Liver (tissue), 3 donors: ENCODE results near the gene PCDHGC5.

Experiments
- EGR1 ChIP-seq, 2 donors: IDR thresholded peaks; 2 replicates each; pipeline ENCODE4 v1.6.1; 2016 to 2018; ENCODE audit warnings: antibody characterized with exemption in 2 of 2, low read depth in 2 of 2
- FOXA1 ChIP-seq: IDR thresholded peaks from 2 replicates; pipeline ENCODE4 v1.6.1; 2016; ENCODE audit warnings: antibody characterized with exemption
- GABPA ChIP-seq, 2 donors: IDR thresholded peaks in 1 of 2; conservative IDR thresholded peaks in 1 of 2; 2 replicates each; pipeline ENCODE4 v1.6.1; 2016; ENCODE audit warnings: antibody characterized with exemption in 2 of 2, mild to moderate bottlenecking in 1 of 2, moderate library complexity in 1 of 2
- JUND ChIP-seq, 2 donors: IDR thresholded peaks; 2 replicates each; pipeline ENCODE4 v1.6.1; 2016; ENCODE audit warnings: antibody characterized with exemption in 2 of 2
- RXRA ChIP-seq, 2 donors: IDR thresholded peaks; 2 replicates each; pipeline ENCODE4 v1.6.1; 2017 to 2018; ENCODE audit warnings: antibody characterized with exemption in 2 of 2, mild to moderate bottlenecking in 1 of 2
- SP1 ChIP-seq: IDR thresholded peaks from 2 replicates; pipeline ENCODE4 v1.6.1; 2018; ENCODE audit warnings: antibody characterized with exemption, mild to moderate bottlenecking
- TAF1 ChIP-seq: conservative IDR thresholded peaks from 2 replicates; pipeline ENCODE4 v1.6.1; 2016; ENCODE audit warnings: antibody characterized with exemption, mild to moderate bottlenecking
- YY1 ChIP-seq: IDR thresholded peaks from 2 replicates; pipeline ENCODE4 v1.6.1; 2016; ENCODE audit warnings: antibody characterized with exemption, mild to moderate bottlenecking
- TF ChIP-seq, protein P1 (sequence below): IDR thresholded peaks from 2 replicates; pipeline ENCODE4 v1.6.1; 2016; ENCODE audit warnings: antibody characterized with exemption, mild to moderate bottlenecking
- TF ChIP-seq, protein P2 (sequence below): fragments of 150-350 bp; IDR thresholded peaks from 2 replicates; pipeline ENCODE4 v1.5.1; 2017; ENCODE audit warnings: improper control_type of control experiment, low read depth, low read length; ENCODE audit not compliant: missing input control
- TF ChIP-seq, protein P3 (sequence below): IDR thresholded peaks from 2 replicates; pipeline ENCODE4 v1.6.1; 2016; ENCODE audit warnings: antibody characterized with exemption
- TF ChIP-seq, protein P4 (sequence below): IDR thresholded peaks from 2 replicates; pipeline ENCODE4 v1.6.1; 2016; ENCODE audit warnings: antibody characterized with exemption
- TF ChIP-seq, protein P5 (sequence below): IDR thresholded peaks from 2 replicates; pipeline ENCODE4 v1.6.1; 2016; ENCODE audit warnings: antibody characterized with exemption
- donor health status: healthy.
- donor health status: healthy.

DNA sequence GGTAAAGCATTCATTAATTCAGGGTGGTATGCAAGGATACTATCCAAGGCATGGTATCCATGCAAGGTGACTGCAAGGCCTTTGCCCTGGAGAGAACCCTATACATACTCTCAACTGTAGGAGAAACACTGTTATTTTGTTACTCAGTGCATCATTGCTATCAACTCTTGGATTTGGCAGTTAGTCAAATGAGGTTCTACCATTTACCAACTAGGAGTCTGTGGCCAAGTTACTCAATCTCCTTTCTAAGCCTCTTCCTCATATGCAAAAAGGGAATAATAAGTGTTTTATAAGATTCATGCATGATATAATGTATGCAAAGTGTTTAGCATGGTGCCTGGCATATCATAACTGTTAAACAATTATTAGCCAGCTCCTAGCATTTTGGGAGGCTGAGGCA is 9.1 kb upstream of the PCDHGC5 start:
- TF ChIP-seq, protein P1, sequence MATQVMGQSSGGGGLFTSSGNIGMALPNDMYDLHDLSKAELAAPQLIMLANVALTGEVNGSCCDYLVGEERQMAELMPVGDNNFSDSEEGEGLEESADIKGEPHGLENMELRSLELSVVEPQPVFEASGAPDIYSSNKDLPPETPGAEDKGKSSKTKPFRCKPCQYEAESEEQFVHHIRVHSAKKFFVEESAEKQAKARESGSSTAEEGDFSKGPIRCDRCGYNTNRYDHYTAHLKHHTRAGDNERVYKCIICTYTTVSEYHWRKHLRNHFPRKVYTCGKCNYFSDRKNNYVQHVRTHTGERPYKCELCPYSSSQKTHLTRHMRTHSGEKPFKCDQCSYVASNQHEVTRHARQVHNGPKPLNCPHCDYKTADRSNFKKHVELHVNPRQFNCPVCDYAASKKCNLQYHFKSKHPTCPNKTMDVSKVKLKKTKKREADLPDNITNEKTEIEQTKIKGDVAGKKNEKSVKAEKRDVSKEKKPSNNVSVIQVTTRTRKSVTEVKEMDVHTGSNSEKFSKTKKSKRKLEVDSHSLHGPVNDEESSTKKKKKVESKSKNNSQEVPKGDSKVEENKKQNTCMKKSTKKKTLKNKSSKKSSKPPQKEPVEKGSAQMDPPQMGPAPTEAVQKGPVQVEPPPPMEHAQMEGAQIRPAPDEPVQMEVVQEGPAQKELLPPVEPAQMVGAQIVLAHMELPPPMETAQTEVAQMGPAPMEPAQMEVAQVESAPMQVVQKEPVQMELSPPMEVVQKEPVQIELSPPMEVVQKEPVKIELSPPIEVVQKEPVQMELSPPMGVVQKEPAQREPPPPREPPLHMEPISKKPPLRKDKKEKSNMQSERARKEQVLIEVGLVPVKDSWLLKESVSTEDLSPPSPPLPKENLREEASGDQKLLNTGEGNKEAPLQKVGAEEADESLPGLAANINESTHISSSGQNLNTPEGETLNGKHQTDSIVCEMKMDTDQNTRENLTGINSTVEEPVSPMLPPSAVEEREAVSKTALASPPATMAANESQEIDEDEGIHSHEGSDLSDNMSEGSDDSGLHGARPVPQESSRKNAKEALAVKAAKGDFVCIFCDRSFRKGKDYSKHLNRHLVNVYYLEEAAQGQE, result no peak
- TF ChIP-seq, protein P2, sequence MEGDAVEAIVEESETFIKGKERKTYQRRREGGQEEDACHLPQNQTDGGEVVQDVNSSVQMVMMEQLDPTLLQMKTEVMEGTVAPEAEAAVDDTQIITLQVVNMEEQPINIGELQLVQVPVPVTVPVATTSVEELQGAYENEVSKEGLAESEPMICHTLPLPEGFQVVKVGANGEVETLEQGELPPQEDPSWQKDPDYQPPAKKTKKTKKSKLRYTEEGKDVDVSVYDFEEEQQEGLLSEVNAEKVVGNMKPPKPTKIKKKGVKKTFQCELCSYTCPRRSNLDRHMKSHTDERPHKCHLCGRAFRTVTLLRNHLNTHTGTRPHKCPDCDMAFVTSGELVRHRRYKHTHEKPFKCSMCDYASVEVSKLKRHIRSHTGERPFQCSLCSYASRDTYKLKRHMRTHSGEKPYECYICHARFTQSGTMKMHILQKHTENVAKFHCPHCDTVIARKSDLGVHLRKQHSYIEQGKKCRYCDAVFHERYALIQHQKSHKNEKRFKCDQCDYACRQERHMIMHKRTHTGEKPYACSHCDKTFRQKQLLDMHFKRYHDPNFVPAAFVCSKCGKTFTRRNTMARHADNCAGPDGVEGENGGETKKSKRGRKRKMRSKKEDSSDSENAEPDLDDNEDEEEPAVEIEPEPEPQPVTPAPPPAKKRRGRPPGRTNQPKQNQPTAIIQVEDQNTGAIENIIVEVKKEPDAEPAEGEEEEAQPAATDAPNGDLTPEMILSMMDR, result no peak
- TF ChIP-seq JUND (IDR thresholded peaks at IDR 0.05), result no peak
- no peak for TF ChIP-seq YY1
- TF ChIP-seq EGR1 (IDR thresholded peaks at IDR 0.05; ENCODE audit: low read depth in 2 of 2), result no peak
- TF ChIP-seq, protein P3, sequence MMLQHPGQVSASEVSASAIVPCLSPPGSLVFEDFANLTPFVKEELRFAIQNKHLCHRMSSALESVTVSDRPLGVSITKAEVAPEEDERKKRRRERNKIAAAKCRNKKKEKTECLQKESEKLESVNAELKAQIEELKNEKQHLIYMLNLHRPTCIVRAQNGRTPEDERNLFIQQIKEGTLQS, result no peak
- no peak for TF ChIP-seq RXRA (IDR thresholded peaks at IDR 0.05)
- no peak for TF ChIP-seq FOXA1
- TF ChIP-seq, protein P4, sequence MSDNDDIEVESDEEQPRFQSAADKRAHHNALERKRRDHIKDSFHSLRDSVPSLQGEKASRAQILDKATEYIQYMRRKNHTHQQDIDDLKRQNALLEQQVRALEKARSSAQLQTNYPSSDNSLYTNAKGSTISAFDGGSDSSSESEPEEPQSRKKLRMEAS, result no peak
- no peak for TF ChIP-seq GABPA (IDR thresholded peaks at IDR 0.05 in 1 of 2, conservative IDR thresholded peaks at IDR 0.05 in 1 of 2)
- TF ChIP-seq TAF1, result no peak
- TF ChIP-seq SP1, result no peak
- TF ChIP-seq, protein P5, sequence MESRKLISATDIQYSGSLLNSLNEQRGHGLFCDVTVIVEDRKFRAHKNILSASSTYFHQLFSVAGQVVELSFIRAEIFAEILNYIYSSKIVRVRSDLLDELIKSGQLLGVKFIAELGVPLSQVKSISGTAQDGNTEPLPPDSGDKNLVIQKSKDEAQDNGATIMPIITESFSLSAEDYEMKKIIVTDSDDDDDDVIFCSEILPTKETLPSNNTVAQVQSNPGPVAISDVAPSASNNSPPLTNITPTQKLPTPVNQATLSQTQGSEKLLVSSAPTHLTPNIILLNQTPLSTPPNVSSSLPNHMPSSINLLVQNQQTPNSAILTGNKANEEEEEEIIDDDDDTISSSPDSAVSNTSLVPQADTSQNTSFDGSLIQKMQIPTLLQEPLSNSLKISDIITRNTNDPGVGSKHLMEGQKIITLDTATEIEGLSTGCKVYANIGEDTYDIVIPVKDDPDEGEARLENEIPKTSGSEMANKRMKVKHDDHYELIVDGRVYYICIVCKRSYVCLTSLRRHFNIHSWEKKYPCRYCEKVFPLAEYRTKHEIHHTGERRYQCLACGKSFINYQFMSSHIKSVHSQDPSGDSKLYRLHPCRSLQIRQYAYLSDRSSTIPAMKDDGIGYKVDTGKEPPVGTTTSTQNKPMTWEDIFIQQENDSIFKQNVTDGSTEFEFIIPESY, result no peak
